NB4 (cell line): ENCODE measurements around the gene DLX5.

ENCODE experiments used
- MAX ChIP-seq: IDR thresholded peaks from 2 replicates; pipeline ENCODE4 v1.6.1; 2011; ENCODE audit warnings: low read depth, low read length
- MYC ChIP-seq: IDR thresholded peaks from 2 replicates; pipeline ENCODE4 v1.6.1; 2011; ENCODE audit warnings: low read depth, low read length
- POLR2A ChIP-seq: IDR thresholded peaks from 2 replicates; pipeline ENCODE4 v1.6.1; 2011; ENCODE audit warnings: mild to moderate bottlenecking; ENCODE audit not compliant: insufficient read length; ENCODE audit errors: extremely low read depth
- TF ChIP-seq, protein P1 (sequence below): IDR thresholded peaks from one replicate; pipeline ENCODE4 v1.5.1; 2012; ENCODE audit warnings: low read depth, low read length

DNA sequence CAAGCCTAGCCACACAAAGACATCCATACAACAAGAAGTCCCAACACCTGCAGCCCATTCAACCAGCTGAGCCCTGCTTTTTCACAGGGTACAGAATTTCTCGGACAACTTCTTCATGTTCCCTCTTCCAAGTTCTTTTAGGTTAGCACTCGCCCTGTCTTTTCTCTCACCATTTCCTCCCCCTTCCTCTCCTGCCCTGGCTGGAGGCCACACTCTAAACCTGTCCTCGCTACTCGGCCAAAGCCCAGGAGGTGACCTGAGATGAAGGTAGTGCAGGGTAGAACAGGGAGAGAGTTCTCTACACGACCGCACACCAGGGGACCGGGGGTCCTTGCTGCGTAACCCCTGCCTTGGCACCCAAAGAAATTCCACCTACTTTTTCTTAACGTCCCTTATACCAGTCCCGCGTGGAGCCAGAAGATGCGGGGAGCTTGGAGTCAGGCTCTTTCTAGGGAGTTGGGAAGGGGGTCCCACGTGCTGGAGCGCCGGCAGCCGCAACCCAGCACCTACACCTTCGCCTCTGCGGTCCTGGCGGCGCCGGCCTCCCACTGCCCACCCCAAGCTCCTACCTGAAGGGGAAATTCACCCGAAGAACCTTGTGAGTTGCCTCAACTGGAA is 35.3 kb downstream of the DLX5 start:
- TF ChIP-seq, protein P1, sequence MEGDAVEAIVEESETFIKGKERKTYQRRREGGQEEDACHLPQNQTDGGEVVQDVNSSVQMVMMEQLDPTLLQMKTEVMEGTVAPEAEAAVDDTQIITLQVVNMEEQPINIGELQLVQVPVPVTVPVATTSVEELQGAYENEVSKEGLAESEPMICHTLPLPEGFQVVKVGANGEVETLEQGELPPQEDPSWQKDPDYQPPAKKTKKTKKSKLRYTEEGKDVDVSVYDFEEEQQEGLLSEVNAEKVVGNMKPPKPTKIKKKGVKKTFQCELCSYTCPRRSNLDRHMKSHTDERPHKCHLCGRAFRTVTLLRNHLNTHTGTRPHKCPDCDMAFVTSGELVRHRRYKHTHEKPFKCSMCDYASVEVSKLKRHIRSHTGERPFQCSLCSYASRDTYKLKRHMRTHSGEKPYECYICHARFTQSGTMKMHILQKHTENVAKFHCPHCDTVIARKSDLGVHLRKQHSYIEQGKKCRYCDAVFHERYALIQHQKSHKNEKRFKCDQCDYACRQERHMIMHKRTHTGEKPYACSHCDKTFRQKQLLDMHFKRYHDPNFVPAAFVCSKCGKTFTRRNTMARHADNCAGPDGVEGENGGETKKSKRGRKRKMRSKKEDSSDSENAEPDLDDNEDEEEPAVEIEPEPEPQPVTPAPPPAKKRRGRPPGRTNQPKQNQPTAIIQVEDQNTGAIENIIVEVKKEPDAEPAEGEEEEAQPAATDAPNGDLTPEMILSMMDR: no peak
- no peak for TF ChIP-seq POLR2A
- no peak for TF ChIP-seq MYC
- no peak for TF ChIP-seq MAX
